Mononuclear cell (primary cell): ENCODE measurements around the gene LRRC15. TPM values are rescaled to one million over a fixed set of nuclear protein-coding genes. Genes with fewer than 3 reads are reported as not detected.

Source experiments
- H3K27me3 ChIP-seq: 2 replicates; pipeline ENCODE4 v1.6.0; 2011; ENCODE audit warnings: low read length, control low read depth; ENCODE audit not compliant: insufficient read depth
- H3K4me1 ChIP-seq: 2 replicates; pipeline ENCODE4 v1.5.1; 2011; ENCODE audit warnings: mild to moderate bottlenecking, low read length, control low read depth; ENCODE audit not compliant: insufficient read depth
- H3K4me3 ChIP-seq: 2 replicates; pipeline ENCODE4 v1.5.1; 2011; ENCODE audit warnings: mild to moderate bottlenecking, low read length, moderate library complexity
- H3K9me3 ChIP-seq: 2 replicates; pipeline ENCODE4 v1.5.1; 2011; ENCODE audit warnings: low read depth, mild to moderate bottlenecking, control low read depth, low read length
- total RNA-seq: library from RNA; depleted of rRNA; stranded (reverse); fragments of >200 nt; gene quantifications from one replicate; pipeline ENCODE4 v1.2.3, GENCODE V29; 2012

LRRC15 gene
- 0.10 TPM for total RNA-seq

DNA sequence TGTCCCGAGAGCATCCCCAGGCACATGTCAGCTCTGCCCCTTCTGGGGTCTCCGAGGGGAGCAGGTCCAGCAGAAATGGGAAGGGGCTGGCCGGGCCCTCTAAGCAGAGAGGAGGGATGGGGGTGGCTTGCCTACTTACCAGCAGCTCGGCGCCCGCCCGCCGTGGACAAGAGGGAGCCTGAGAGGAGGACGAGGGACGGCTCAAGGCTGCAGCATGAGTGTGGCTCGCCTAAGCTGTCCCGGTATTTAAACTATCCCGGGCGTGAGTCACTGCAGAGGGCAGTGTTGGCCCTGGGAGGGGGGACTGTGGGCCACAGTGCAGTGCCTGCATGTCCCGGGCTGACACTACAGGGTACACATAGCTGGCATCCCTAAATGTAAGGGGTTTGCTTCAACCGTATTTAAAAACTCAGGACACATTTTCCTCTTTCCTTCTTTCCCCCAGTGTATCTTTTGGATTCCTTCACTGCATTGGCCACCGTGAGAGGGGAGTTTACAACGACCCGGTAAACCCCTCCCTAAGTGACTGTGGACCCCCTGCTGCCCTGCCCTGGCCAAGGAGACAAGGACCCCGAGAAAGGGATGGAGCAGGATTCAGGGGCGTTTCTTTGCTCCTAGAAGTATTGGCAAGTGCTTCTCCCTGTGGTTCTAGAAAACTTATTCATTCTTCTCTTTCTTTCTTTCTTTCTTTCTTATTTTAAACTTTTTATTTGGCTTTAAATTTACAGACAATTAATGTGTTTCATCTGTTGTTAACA, at the start of gene LRRC15:
TSS of gene LRRC15 (minus strand) at position 222 of the 758 bp plus-strand sequence. CDS start 8,700 bp downstream, outside the sequence.
- no peaks in the 10 kb centered on the region for H3K4me1 ChIP-seq
- H3K9me3 ChIP-seq = no peaks in the 10 kb centered on the region
- no peak within 1 kb of the TSS for H3K4me3 ChIP-seq
- peaks cover 8% of the 10 kb centered on the region for H3K27me3 ChIP-seq

DNA sequence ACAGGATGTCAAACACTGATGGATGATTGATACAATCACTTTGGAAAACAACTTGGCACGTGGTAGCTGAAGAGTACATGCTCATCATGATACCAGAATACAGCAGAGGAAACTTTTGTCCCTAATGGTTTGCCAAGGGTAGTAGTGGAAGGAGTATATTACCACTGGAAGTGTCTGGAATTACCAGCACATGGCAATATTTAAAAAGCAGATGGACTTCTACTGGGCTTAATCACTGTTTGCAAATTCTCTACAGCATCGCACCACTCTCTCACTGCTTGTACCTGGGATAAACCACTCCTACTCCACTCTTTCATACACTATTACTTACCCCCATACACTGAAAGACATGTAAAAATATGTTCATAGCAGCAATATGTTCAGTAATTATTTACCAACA, 49.1 kb upstream of the LRRC15 start:
- Histone ChIP-seq H3K27me3 (no peaks in the 10 kb centered on the region), H3K9me3 (no peaks in the 10 kb centered on the region), H3K4me1 (no peaks in the 10 kb centered on the region), H3K4me3 (no peak overlapping the region)

DNA sequence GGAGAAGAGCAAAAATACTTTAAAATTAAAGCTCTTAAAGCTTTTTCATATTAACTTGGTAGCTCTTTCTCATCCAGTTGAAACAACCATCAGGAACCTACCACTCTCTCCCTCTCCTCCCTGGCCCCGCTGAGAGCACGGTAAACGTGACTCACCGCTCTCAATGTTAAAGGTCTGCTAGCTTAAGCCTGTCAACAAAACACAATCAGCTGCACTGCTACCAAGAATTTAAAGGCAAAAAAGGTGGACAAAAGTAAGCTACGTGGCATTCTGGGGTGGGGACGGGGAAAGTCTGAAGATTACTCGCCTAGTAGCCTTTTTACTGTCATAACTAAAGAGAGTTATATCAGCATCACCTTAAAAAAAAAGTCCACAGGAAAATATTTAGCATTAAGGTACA, 37.9 kb upstream of the LRRC15 start:
- H3K27me3 ChIP-seq = no peaks in the 10 kb centered on the region
- H3K4me3 ChIP-seq = no peak overlapping the region
- no peaks in the 10 kb centered on the region for H3K4me1 ChIP-seq
- no peaks in the 10 kb centered on the region for H3K9me3 ChIP-seq

DNA sequence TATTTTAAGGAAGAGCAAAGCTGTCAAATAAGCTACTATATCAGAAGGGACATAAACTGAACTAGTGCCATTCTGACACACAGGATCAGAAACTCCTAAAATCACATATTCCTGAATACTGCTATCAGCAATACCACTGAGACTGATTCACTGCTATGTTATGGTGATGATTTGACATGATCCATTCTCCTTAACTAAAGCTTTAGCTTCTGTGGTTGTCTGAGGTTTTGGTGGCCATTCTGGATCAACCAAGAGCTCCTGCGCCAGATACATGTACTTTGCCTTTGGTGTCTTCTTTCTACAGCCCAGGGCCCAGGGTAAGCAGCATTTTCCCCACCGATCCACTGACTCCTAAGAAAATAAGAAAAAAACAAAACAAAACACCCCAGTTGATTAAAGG, 36.2 kb upstream of the LRRC15 start:
- Histone ChIP-seq H3K9me3 (no peaks in the 10 kb centered on the region), H3K4me3 (no peak overlapping the region), H3K4me1 (no peaks in the 10 kb centered on the region), H3K27me3 (no peaks in the 10 kb centered on the region)

DNA sequence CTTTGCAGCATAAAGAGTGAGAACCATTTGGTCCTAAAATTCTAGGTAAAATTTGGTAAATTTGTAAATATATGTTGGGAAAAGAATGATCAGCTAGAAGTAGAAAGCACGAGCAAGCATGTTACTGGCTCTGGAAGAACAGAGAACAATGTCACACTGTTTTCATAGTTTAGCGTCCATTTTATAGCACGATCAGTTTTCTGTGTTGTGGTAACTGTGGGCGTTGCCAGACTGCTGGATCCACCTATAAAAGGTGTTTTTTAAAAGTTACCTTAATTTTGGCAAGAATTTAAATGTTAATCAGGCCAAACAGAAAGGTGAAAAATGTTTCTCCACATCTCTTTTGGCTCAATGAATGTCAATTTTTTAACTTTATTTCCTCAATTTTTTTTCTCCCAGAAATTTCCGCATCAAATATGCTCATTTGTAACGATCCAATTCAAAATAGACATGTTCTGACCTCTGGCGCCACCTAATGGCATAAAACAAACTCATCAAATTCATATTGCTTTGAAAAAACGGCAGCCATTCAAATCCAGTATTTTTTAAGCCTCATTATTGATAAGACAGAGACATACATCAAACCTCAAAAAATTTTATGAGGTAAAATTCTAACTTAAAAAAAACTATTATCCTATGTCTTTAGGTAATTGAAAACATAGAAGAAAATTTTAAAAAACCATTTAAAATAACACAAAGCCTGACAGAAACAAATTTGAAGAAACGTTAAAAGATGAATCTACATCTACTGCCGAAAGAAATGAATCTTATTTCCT, 35.0 kb upstream of the LRRC15 start:
- no peaks in the 10 kb centered on the region for H3K9me3 ChIP-seq
- no peaks in the 10 kb centered on the region for H3K4me1 ChIP-seq
- peaks cover 2% of the 10 kb centered on the region for H3K27me3 ChIP-seq
- H3K4me3 ChIP-seq = no peak overlapping the region

DNA sequence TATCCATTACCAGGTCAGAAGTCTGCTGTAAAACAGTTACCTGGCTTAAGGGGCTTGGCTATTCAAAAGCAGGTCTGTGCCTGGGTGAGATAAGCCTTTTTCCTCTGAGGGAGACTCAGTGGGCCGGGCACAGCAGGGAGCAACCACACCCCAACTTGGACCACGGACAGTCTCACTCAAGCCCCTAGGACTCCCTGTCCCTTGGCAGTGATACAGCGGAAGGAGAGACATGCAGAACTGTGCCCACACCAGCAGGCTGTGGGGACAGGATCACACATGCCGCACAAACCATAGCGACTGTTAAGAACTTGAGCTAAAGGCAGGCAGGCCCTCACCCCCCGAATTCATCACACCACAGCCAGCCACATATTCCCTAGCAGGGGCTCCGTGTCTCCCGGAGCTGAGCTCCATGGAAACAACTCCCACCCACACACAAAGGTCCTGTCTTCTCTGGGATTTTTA, 32.4 kb upstream of the LRRC15 start:
- Histone ChIP-seq H3K4me1 (peaks cover 17% of the 10 kb centered on the region), H3K9me3 (no peaks in the 10 kb centered on the region), H3K4me3 (no peak overlapping the region), H3K27me3 (peaks cover 28% of the 10 kb centered on the region)

- Histone ChIP-seq H3K9me3 (no peaks in the 10 kb centered on the region), H3K27me3 (peaks cover 33% of the 10 kb centered on the region), H3K4me1 (peaks cover 21% of the 10 kb centered on the region), H3K4me3 (no peak overlapping the region)
Measured at GRCh38 chr3:194401346-194401745, 31.8 kb upstream of the LRRC15 start.

GRCh38 chr3:194399874-194400411, 30.4 kb upstream of the LRRC15 start:
- H3K27me3 ChIP-seq = peaks cover 36% of the 10 kb centered on the region

GRCh38 chr3:194399166-194399565, 29.6 kb upstream of the LRRC15 start, which contains the start of gene GP5:
Gene GP5, minus strand, starts transcription at chr3:194399266. Its CDS starts 984 bp downstream, at chr3:194398282.
- no peaks in the 10 kb centered on the region for H3K9me3 ChIP-seq
- H3K27me3 ChIP-seq = peaks cover 36% of the 10 kb centered on the region
- H3K4me3 ChIP-seq = peak within 1 kb of the TSS; percentile 19
- H3K4me1 ChIP-seq = peaks cover 28% of the 10 kb centered on the region

More at GRCh38 chr3:194399874-194400411, 30.4 kb upstream of the LRRC15 start:
- Histone ChIP-seq H3K9me3 (no peaks in the 10 kb centered on the region), H3K4me3 (no peak overlapping the region), H3K4me1 (peaks cover 28% of the 10 kb centered on the region)

DNA sequence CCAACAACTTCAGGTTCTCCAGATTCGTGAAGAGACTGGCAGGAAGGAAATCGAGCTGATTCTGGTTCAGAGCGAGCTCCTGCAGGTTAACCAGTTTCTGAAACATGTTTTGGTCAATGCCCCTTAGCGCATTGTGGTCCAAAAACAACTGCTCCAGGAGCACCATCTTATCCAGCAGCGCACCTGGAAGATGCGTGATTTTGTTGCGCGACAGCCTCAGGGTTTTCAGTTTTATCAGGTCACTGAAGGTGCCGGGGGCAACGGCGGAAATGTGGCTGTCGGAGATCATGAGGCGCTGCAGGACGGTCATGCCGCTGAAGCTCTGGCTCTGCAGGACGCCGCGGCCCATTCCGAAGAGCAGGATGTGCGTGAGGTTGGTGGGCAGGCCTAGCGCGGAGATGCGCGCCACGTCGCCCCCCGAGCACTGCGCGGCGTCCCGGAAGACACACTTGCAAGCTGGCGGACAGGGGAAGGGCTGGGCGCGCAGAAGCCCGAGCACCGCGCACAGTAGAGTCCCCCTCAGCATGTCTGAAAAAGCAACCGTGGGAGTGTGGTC, 28.3 kb upstream of the LRRC15 start:
- Histone ChIP-seq H3K9me3 (no peaks in the 10 kb centered on the region), H3K4me1 (peaks cover 28% of the 10 kb centered on the region), H3K27me3 (peaks cover 37% of the 10 kb centered on the region), H3K4me3 (peak overlapping the region; percentile 19)

GRCh38 chr3:194396859-194397756, 27.6 kb upstream of the LRRC15 start:
- H3K27me3 ChIP-seq = peaks cover 38% of the 10 kb centered on the region
- H3K9me3 ChIP-seq = no peaks in the 10 kb centered on the region
- peaks cover 28% of the 10 kb centered on the region for H3K4me1 ChIP-seq
- peak overlapping the region; percentile 19 for H3K4me3 ChIP-seq

GRCh38 chr3:194396539-194396858, 27.0 kb upstream of the LRRC15 start:
- Histone ChIP-seq H3K4me3 (peak overlapping the region; percentile 19), H3K9me3 (no peaks in the 10 kb centered on the region), H3K4me1 (peaks cover 28% of the 10 kb centered on the region), H3K27me3 (peaks cover 38% of the 10 kb centered on the region)

- H3K9me3 ChIP-seq = no peaks in the 10 kb centered on the region
- no peak overlapping the region for H3K4me3 ChIP-seq
- H3K27me3 ChIP-seq = peaks cover 38% of the 10 kb centered on the region
- peaks cover 28% of the 10 kb centered on the region for H3K4me1 ChIP-seq
Measured at GRCh38 chr3:194395778-194396538, 26.4 kb upstream of the LRRC15 start.

GRCh38 chr3:194395212-194395611, 25.7 kb upstream of the LRRC15 start:
- Histone ChIP-seq H3K4me3 (no peak overlapping the region), H3K27me3 (peaks cover 38% of the 10 kb centered on the region)

More at GRCh38 chr3:194395212-194395611, 25.7 kb upstream of the LRRC15 start:
- Histone ChIP-seq H3K9me3 (no peaks in the 10 kb centered on the region), H3K4me1 (peaks cover 28% of the 10 kb centered on the region)
